Ramos (cell line): ENCODE results near the gene HIF1A.

Source experiments
- in situ Hi-C: fragments of 300-500 bp; cut with MboI; formaldehyde crosslinking; loops from one replicate; pipeline ENCODE4 v1.14.3; 2022; ENCODE audit warnings: low sequenced_read_pairs; ENCODE audit not compliant: unreplicated experiment

The HIF1A gene

DNA sequence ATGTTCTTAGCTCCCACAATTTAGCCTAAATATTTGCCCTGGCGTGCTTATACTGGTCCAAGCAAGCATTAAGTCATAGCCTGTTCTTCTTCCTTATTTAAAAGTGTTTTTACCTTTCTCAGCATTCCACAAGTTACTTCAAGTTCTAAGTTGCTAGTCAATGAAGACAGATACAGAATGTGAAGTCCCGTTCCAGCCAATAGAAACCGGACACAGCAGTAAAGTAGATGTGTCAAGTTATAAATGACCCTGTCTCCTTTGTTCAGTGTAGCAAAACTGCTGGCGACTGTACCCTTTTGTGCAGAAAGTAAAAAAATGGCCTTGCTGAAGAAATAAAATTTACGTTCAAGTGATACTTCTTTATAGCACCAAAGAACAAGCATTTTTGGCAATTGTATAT, 70.8 kb downstream of the HIF1A start:
- in situ Hi-C loops, result no loop called here

DNA sequence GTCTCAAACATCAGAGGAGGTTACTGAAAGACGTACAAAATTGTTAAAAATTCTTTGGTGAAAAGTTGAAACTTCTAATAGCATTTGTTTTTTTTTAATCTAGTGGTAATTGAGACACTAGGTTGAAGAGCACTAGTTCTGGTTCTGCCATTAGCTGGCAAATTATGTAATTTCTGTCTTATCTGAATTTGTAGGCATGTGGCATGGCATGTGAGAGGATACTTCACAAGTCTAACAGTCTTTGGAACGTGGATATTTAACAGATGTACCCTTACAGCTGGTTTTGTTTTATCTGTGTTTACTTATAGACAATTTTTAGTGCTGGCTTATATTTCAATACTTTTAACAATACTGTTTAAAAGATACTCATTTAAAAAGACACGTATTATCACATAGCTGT, 72.9 kb downstream of the HIF1A start:
- in situ Hi-C loops, result no loop called here

DNA sequence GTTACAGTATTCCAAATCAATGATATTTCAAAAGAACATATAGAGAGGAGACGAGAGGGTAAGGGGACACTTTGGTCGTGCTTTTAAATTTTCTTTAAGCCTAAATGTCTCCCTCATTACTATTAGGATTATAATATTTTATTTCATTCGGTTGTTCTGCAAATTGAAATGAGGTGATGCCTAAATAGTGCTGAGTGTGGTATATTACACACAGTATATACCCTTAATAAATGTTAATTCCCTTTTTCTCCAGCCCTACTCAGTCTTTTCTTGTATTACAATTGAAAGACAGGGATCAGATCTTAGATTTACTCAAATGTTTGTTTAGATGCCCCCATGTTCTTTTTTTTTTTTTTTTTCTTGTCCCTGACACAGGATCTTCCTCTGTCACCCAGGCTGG, 74.6 kb downstream of the HIF1A start:
- in situ Hi-C loops, result no loop called here

DNA sequence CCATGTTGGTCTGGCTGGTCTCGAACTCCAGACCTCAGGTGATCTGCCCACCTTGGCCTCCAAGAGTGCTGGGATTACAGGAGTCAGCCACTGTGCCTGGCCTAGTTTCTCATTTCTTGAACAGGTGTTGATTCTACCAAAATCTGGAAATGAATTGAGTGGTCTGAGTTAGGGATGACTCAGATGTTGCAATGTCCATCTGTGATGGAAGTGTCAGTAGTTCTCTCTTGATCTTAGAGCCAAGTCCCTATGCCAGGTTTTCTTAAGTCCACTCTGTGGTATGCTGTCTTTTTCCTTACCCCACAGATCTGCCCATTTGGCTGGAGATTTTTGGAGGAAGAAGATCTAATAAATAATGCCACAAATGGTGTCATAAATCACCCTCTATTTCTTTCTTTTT, 79.5 kb downstream of the HIF1A start:
- in situ Hi-C loops, result no loop called here

DNA sequence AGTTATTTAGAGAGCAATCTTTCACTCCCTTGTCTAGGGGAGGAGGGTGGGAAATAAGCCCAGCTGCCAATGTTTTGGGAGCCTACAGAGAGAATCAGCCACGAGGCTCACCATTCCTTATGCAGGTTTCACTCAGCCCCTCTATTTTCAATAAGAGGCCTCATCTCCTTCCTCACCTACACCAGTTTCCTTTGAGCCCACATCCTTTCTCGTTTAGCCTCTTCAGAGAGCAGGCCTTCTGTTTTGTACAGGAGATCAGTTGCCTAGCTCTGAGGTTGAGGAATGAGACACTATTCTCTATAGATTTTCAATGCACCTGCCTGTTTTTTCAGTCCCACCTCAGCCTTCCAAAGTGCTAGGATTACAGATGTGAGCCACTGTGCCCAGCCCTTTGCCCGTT, 84.8 kb downstream of the HIF1A start:
- in situ Hi-C loops, result no loop called here

DNA sequence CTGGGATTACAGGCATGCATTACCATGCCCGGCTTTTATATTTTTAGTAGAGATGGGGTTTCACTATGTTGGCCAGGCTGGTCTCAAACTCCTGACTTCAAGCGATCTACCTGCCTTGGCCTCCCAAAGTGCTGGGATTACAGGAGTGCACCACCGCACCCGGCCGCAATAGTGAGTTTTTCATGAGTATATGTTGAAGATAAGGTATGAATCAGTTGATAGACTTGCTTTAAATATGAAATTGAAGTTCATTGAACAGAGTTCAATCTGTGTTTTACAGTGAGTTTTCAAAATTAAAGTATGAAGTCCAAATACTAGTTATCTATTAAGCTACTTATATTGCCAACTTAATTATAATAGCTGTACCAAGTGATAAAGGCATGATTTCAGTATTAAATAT, 102.0 kb downstream of the HIF1A start:
- in situ Hi-C loops, result no loop called here
